Mammary epithelial cell (primary cell): ENCODE measurements around the gene SCFD1.

Experiments
- CTCF ChIP-seq, 2 donors: IDR thresholded peaks in 1 of 2; conservative IDR thresholded peaks in 1 of 2; 2 replicates each; pipeline ENCODE4 v1.5.1; 2011 to 2012; ENCODE audit warnings: inconsistent platforms in 2 of 2, low read length in 2 of 2, mild to moderate bottlenecking in 2 of 2, control low read depth in 1 of 2, low read depth in 1 of 2; ENCODE audit not compliant: insufficient read depth in 1 of 2; ENCODE audit errors: extremely low read depth in 1 of 2
- EZH2 ChIP-seq: IDR thresholded peaks from 2 replicates; pipeline ENCODE4 v1.6.1; 2012; ENCODE audit warnings: low read length, inconsistent platforms, borderline replicate concordance

- TF ChIP-seq EZH2: no peak
- TF ChIP-seq CTCF (conservative IDR thresholded peaks at IDR 0.05 in 1 of 2, IDR thresholded peaks at IDR 0.05 in 1 of 2; ENCODE audit: extremely low read depth in 1 of 2, insufficient read depth in 1 of 2, low read depth in 1 of 2, low read length in 2 of 2): no peak
These were observed 129.7 kb downstream of the SCFD1 start for GRCh38 chr14:30751646-30752416.
